Right lobe of liver (tissue), 6 donors: ENCODE measurements around the gene ERRFI1. TPM values are rescaled to one million over a fixed set of nuclear protein-coding genes. Genes with fewer than 3 reads are reported as not detected.
A peak's percentile ranks its signal among the peaks of the same experiment; 100 is the strongest.

ENCODE experiments used
- ATAC-seq, 4 donors: fragments of 200-7000 bp; cut with Tn5 transposase; one replicate each; pipeline ENCODE4 v1.9.1; 2020; ENCODE audit warnings: mild to moderate bottlenecking in 4 of 4, moderate library complexity in 4 of 4
- DNase-seq, 3 donors: peaks; one replicate each; pipeline ENCODE4 v3.0.0-alpha.2; 2020
- H3K27ac ChIP-seq, 3 donors: fragments of 200-600 bp; one replicate each; pipeline ENCODE4 v1.8.0; 2022
- H3K27me3 ChIP-seq, 2 donors: fragments of 200-600 bp; one replicate each; pipeline ENCODE4 v1.8.0; 2022
- H3K36me3 ChIP-seq, 4 donors: fragments of 200-600 bp; sonication (generic) in 1 of 4; one replicate each; pipeline versions ENCODE4 v1.5.1 to v1.8.0; 2017 to 2022; ENCODE audit warnings: control low read depth in 1 of 4
- H3K4me1 ChIP-seq, 4 donors: fragments of 200-600 bp; sonication (generic) in 1 of 4; one replicate each; pipeline versions ENCODE4 v1.5.1 to v1.8.0; 2017 to 2022; ENCODE audit warnings: control low read depth in 1 of 4
- H3K4me3 ChIP-seq, 3 donors: fragments of 200-600 bp; one replicate each; pipeline ENCODE4 v1.8.0; 2022
- H3K9me3 ChIP-seq, 4 donors: fragments of 200-600 bp; sonication (generic) in 1 of 4; one replicate each; pipeline versions ENCODE4 v1.5.1 to v1.8.0; 2017 to 2022; ENCODE audit warnings: control low read depth in 1 of 4
- CTCF ChIP-seq, 4 donors: fragments of 200-600 bp in 3 of 4; fragments of 450-650 bp in 1 of 4; IDR thresholded peaks; one replicate each; pipeline versions ENCODE4 v1.5.1 to v1.8.0; 2016 to 2022; ENCODE audit warnings: antibody characterized with exemption in 4 of 4, mild to moderate bottlenecking in 2 of 4
- POLR2A ChIP-seq: fragments of 450-650 bp; IDR thresholded peaks from one replicate; pipeline ENCODE4 v1.6.1; 2017; ENCODE audit warnings: antibody characterized with exemption, mild to moderate bottlenecking
- WGBS: methylation state at CpG from one replicate; pipeline ENCODE4 v1.1.6; 2018; ENCODE audit warnings: low coverage, low lambda C conversion rate; ENCODE audit not compliant: insufficient coverage; ENCODE audit errors: missing lambda C conversion rate; 5-methylcytosine and 5-hydroxymethylcytosine counted together
- intact Hi-C, 2 donors: fragments of 100-400 bp; cut with DNase I; formaldehyde crosslinking; loops; one replicate each; pipeline versions ENCODE4 v1.11.2 to v1.14.1; 2022
- total RNA-seq, 6 experiments: library from RNA; depleted of rRNA in 2 of 6; stranded (reverse); fragments of >200 nt in 2 of 6; fragmentation: NEBNext Ultra II Directional in 3 of 6; extraction: Animal tissue kit (Norgen Biotek cat#: 25700) in 3 of 6; gene quantifications; one replicate each; pipeline versions ENCODE4 v1.1.0 to v1.2.4, GENCODE V29; 2016 to 2023
- donor health status: DM: no; HTN: yes; CAD: no.
- donor health status: DM: no; HTN: no; CAD: no.
- donor health status: DM: no; HTN: no; CAD: no.
- donor health status: DM: no; HTN: yes; CAD: no.
- donor health status: DM: no; HTN: yes; CAD: no.

The ERRFI1 gene
- total RNA-seq, 6 experiments from 2014 or later, result 109 to 539 (median 214) TPM

DNA sequence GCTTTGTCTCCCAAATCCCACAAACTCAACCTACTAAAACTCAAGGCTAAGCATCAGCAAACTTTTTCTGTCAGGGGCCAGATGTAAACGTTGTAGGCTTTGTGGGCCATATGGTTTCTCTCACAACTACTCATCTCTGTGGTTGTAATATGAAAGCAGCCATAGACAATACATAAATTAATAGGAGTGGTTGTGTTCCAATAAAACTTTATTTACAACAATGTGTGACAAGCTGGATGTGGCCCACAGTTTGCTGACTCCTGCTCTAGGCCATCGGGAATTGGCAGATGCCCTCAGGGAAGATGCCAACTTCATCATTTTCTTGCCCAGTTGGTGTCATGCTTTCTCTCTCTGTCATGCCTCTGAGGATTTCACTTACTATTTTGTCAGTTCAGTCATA lies 17.5 kb upstream of the ERRFI1 start:
- no peaks in the 10 kb centered on the region for H3K9me3 ChIP-seq
- intact Hi-C loops, result no loop called here
- DNase-seq, result no peak

GRCh38 chr1:8042134-8042533 lies 16.0 kb upstream of the ERRFI1 start:
- intact Hi-C loops, result no loop called here
- no peak for ATAC-seq
- Histone ChIP-seq H3K27ac (no peak overlapping the region), H3K27me3 (no peaks in the 10 kb centered on the region), H3K9me3 (no peaks in the 10 kb centered on the region), H3K4me3 (no peak overlapping the region), H3K36me3 (no peaks in the 10 kb centered on the region), H3K4me1 (peaks cover 0 to 8% (median 0%) of the 10 kb centered on the region in 4 donors)
- no peak for DNase-seq
- 89% methylated on average over 3 of the region's 3 CpGs for WGBS
- TF ChIP-seq CTCF (IDR thresholded peaks at IDR 0.05) (no peak), POLR2A (no peak)

More for the DNA sequence above, 17.5 kb upstream of the ERRFI1 start:
- TF ChIP-seq POLR2A, result no peak
- no peak for TF ChIP-seq CTCF (IDR thresholded peaks at IDR 0.05)
- H3K4me1 ChIP-seq, result peaks cover 0 to 8% (median 0%) of the 10 kb centered on the region in 4 donors
- no peak overlapping the region for H3K4me3 ChIP-seq
- no peak for ATAC-seq
- 49% methylated on average over 2 of the region's 2 CpGs for WGBS
- H3K36me3 ChIP-seq, result no peaks in the 10 kb centered on the region
- H3K27ac ChIP-seq, result no peak overlapping the region
- H3K27me3 ChIP-seq, result no peaks in the 10 kb centered on the region

- peak overlapping the region in 1 of 3 donors; percentile 33 for H3K27ac ChIP-seq
- H3K4me3 ChIP-seq, result no peak overlapping the region
- intact Hi-C loops, result no loop called here
- ATAC-seq (peak; percentile 67 to 91 (median 80)), DNase-seq (peak; percentile 59 to 74 (median 60))
- 60% methylated on average over 1 of the region's 1 CpG for WGBS
- no peaks in the 10 kb centered on the region for H3K27me3 ChIP-seq
- TF ChIP-seq POLR2A (no peak), CTCF (IDR thresholded peaks at IDR 0.05) (no peak)
- no peaks in the 10 kb centered on the region for H3K36me3 ChIP-seq
- no peaks in the 10 kb centered on the region for H3K9me3 ChIP-seq
- peaks cover 0 to 8% (median 0%) of the 10 kb centered on the region in 4 donors for H3K4me1 ChIP-seq
Measured at GRCh38 chr1:8040586-8040985, 14.5 kb upstream of the ERRFI1 start.

DNA sequence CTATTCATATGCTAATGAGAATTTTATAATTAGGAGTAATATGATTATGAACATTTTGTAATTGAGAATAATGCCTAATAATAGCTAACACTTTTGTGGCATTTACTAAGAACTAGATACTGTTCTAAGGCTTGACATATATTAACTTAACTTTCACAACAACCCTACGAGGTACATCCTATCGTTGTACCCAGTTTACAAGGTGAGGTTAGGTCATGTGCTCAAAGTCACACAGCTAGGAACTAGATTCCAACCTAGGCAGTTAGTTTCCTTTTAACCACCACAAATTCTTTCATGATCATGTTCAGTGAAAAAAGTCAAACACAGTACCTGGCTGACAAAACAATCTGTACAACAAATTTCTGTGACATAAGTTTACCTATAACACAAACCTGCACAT lies 13.0 kb upstream of the ERRFI1 start:
- Histone ChIP-seq H3K9me3 (no peaks in the 10 kb centered on the region), H3K4me1 (peaks cover 0 to 8% (median 0%) of the 10 kb centered on the region in 4 donors), H3K27me3 (no peaks in the 10 kb centered on the region), H3K4me3 (no peak overlapping the region), H3K27ac (no peak overlapping the region), H3K36me3 (no peaks in the 10 kb centered on the region)
- intact Hi-C loops, result loop anchor here in 1 of 2 donors (10.0 kb wide), 1 partner anchor 196 kb away; no protein-coding TSS in a partner anchor
- 21% methylated on average over 2 of the region's 2 CpGs for WGBS
- ATAC-seq, result peak in 3 of 4 donors; percentile 13 to 56 (median 31)
- DNase-seq, result no peak
- TF ChIP-seq CTCF (IDR thresholded peaks at IDR 0.05) (no peak), POLR2A (no peak)

- TF ChIP-seq POLR2A (no peak), CTCF (IDR thresholded peaks at IDR 0.05) (no peak)
- ATAC-seq (no peak), DNase-seq (no peak)
- Histone ChIP-seq H3K27me3 (no peaks in the 10 kb centered on the region), H3K9me3 (no peaks in the 10 kb centered on the region), H3K4me1 (peaks cover 0 to 15% (median 5%) of the 10 kb centered on the region in 4 donors), H3K27ac (no peak overlapping the region), H3K4me3 (no peak overlapping the region), H3K36me3 (no peaks in the 10 kb centered on the region)
- 93% methylated on average over 4 of the region's 4 CpGs for WGBS
- intact Hi-C loops, result loop anchor here in 1 of 2 donors (10.0 kb wide), 1 partner anchor 200 kb away; no protein-coding TSS in a partner anchor
Measured at GRCh38 chr1:8035289-8035688, 9.2 kb upstream of the ERRFI1 start.
